ENCODE measurements around the gene G0S2. TPM values are rescaled to one million over a fixed set of nuclear protein-coding genes. Genes with fewer than 3 reads are reported as not detected.

The G0S2 gene
- total RNA-seq, 1 donor from 2014 or later: 5.9 TPM

- no peak overlapping the region for H3K27ac ChIP-seq (ENCODE audit: low read depth, low read length)
- H3K36me3 ChIP-seq (ENCODE audit: insufficient read depth, low read length): no peaks in the 10 kb centered on the region
- Mint-ChIP-seq H3K9me3 (ENCODE audit: unreplicated experiment) (no peaks in the 10 kb centered on the region), H3K4me1 (ENCODE audit: low read depth, unreplicated experiment) (peaks cover 7% of the 10 kb centered on the region), H3K4me3 (ENCODE audit: unreplicated experiment) (no peak overlapping the region), H3K36me3 (ENCODE audit: low read depth, unreplicated experiment) (no peaks in the 10 kb centered on the region), H3K27ac (ENCODE audit: unreplicated experiment) (no peak overlapping the region), H3K27me3 (ENCODE audit: low read depth, unreplicated experiment) (peaks cover 9% of the 10 kb centered on the region)
- H3K9me3 ChIP-seq (ENCODE audit: insufficient read depth, low read depth, low read length): no peaks in the 10 kb centered on the region
- no peaks in the 10 kb centered on the region for H3K4me1 ChIP-seq (ENCODE audit: insufficient read depth, low read length)
- no peak for FAIRE-seq
- TF ChIP-seq EZH2 (IDR thresholded peaks at IDR 0.05; ENCODE audit: insufficient read depth, low read length) (no peak), CTCF (IDR thresholded peaks at IDR 0.05; ENCODE audit: insufficient read depth, low read depth, low read length) (no peak)
- no peak overlapping the region for H3K9ac ChIP-seq (ENCODE audit: low read length)
- H2AFZ ChIP-seq (ENCODE audit: low read depth, low read length): no peak overlapping the region
- H3K4me3 ChIP-seq (ENCODE audit: insufficient read depth, low read depth, low read length): no peak overlapping the region
- no peak overlapping the region for H3K4me2 ChIP-seq (ENCODE audit: low read length)
- DNase-seq (ENCODE audit: low read depth): no peak
- no peaks in the 10 kb centered on the region for H3K27me3 ChIP-seq (ENCODE audit: insufficient read depth, low read length)
- no peaks in the 10 kb centered on the region for H4K20me1 ChIP-seq (ENCODE audit: insufficient read depth, low read length)
- H3K79me2 ChIP-seq (ENCODE audit: insufficient read depth, low read length): no peaks in the 10 kb centered on the region
Measured at GRCh38 chr1:209720326-209720725, 45.1 kb downstream of the G0S2 start.

GRCh38 chr1:209720826-209721225 lies 45.6 kb downstream of the G0S2 start:
- H3K9ac ChIP-seq (ENCODE audit: low read length): no peak overlapping the region
- no peak for FAIRE-seq

More at GRCh38 chr1:209720826-209721225, 45.6 kb downstream of the G0S2 start:
- H3K9me3 ChIP-seq (ENCODE audit: insufficient read depth, low read depth, low read length): no peaks in the 10 kb centered on the region
- Mint-ChIP-seq H3K9me3 (ENCODE audit: unreplicated experiment) (no peaks in the 10 kb centered on the region), H3K27me3 (ENCODE audit: low read depth, unreplicated experiment) (peaks cover 9% of the 10 kb centered on the region), H3K4me3 (ENCODE audit: unreplicated experiment) (no peak overlapping the region), H3K27ac (ENCODE audit: unreplicated experiment) (no peak overlapping the region), H3K4me1 (ENCODE audit: low read depth, unreplicated experiment) (peaks cover 7% of the 10 kb centered on the region), H3K36me3 (ENCODE audit: low read depth, unreplicated experiment) (no peaks in the 10 kb centered on the region)
- no peaks in the 10 kb centered on the region for H3K4me1 ChIP-seq (ENCODE audit: insufficient read depth, low read length)
- H3K27me3 ChIP-seq (ENCODE audit: insufficient read depth, low read length): no peaks in the 10 kb centered on the region
- H4K20me1 ChIP-seq (ENCODE audit: insufficient read depth, low read length): no peaks in the 10 kb centered on the region
- TF ChIP-seq EZH2 (IDR thresholded peaks at IDR 0.05; ENCODE audit: insufficient read depth, low read length) (no peak), CTCF (IDR thresholded peaks at IDR 0.05; ENCODE audit: insufficient read depth, low read depth, low read length) (no peak)
- DNase-seq (ENCODE audit: low read depth): no peak
- no peak overlapping the region for H3K4me3 ChIP-seq (ENCODE audit: insufficient read depth, low read depth, low read length)
- no peak overlapping the region for H2AFZ ChIP-seq (ENCODE audit: low read depth, low read length)
- H3K36me3 ChIP-seq (ENCODE audit: insufficient read depth, low read length): no peaks in the 10 kb centered on the region
- H3K4me2 ChIP-seq (ENCODE audit: low read length): no peak overlapping the region
- no peaks in the 10 kb centered on the region for H3K79me2 ChIP-seq (ENCODE audit: insufficient read depth, low read length)
- H3K27ac ChIP-seq (ENCODE audit: low read depth, low read length): no peak overlapping the region
